Measurements from ENCODE around the gene SLC26A2.

DNA sequence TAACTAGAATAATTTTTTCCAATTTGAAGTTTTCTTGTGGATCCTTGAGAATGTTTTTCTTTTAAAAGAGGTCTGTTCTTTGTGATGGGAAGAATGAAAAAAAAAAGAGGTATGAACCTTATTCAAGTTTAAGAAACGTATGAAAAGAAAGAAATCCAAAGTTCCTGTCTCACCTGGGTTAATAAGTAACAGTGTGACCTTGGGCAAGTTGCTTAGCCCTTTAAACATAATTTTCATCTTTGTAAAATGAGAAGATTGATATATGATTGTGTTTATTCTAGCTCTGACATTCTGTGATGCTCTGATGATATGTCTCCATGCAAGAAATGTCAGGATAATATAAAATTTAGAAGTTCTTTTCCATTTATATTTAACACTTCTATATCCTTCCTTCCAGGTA lies 19.3 kb downstream of the SLC26A2 start:
- TF ChIP-seq YY1 (IDR thresholded peaks at IDR 0.05; ENCODE audit: insufficient read depth, insufficient read length) (no peak), SUZ12 (IDR thresholded peaks at IDR 0.05; ENCODE audit: extremely low read depth, insufficient read depth, insufficient read length) (no peak)
